Activated CD4-positive, alpha-beta T cell treated with anti-CD3 and anti-CD28 coated beads, Interleukin-10, Interleukin-2, amounts not matched to agents 100 ng/mL and 50 ng/mL, durations not matched to agents 16 hours and 8 hours (primary cell): ENCODE results near the gene CYTH3.
A peak's percentile ranks its signal among the peaks of the same experiment; 100 is the strongest.

Experiments used
- DNase-seq: peaks from one replicate; pipeline ENCODE4 v3.0.0-alpha.2; 2020

CYTH3 gene

DNA sequence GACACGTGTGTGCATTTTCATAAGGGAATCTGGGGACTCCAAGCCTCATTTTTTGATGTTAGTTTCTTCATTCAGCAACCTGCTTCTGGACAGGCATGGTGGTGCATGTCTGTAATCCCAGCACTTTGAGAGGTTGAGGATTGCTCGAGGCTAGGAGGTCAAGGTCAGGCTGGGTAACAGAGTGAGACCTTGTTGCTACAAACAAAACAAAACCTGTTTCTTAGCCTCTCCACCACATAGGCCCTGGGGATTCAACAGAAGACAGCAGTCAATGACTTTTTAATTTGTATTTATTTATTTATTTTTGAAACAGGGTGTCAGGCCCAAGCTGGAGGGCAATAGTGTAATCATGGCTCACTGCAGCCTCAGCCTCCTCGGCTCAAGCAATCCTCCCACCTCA, 6.9 kb upstream of the CYTH3 start:
- no peak for DNase-seq

GRCh38 chr7:6278749-6279310, 6.4 kb upstream of the CYTH3 start:
- no peak for DNase-seq

DNA sequence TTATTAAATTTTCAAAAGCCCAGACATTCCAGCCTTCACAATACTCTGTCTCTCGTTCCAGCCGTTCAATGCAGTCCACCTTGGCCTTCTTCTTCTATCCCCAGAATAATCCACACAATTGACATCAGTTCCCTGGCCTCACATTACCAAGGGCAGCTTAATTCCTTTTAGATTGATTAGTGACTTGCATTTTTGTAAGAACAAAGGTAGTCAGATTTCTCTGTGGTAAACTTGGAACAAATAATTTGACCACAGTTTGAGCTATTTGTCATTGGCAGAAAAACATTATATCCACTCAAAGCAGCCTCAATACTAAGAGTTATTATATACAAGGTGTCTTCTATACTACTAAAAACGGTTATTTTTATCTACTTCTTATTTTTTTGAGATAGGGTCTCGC, 5.1 kb upstream of the CYTH3 start:
- no peak for DNase-seq

DNA sequence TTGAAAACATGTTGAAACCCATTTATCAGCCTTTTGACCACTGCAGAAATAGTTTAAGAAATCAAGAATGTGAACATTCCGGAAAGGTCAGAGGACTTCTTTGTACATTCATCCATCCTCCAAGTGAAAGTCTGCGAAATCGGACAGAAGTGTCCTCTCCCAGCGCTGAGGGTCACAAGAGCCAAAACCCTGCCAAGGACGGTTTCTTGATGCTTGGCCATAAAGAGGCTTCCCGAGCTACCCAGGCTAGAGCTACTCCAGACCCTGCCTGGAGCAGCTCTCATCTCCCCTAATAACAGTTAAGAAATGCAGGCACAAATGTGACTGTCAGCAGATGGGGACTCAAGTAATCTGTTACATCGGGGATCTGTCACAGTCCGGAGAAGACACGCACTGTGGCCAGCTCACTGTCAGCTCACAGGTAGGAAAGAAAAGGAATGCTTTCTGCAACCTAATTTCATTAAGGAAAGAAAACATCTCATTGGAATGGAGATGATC, 4.5 kb upstream of the CYTH3 start:
- no peak for DNase-seq

- no peak for DNase-seq
Observed at GRCh38 chr7:6274743-6275142, 2.3 kb upstream of the CYTH3 start.

DNA sequence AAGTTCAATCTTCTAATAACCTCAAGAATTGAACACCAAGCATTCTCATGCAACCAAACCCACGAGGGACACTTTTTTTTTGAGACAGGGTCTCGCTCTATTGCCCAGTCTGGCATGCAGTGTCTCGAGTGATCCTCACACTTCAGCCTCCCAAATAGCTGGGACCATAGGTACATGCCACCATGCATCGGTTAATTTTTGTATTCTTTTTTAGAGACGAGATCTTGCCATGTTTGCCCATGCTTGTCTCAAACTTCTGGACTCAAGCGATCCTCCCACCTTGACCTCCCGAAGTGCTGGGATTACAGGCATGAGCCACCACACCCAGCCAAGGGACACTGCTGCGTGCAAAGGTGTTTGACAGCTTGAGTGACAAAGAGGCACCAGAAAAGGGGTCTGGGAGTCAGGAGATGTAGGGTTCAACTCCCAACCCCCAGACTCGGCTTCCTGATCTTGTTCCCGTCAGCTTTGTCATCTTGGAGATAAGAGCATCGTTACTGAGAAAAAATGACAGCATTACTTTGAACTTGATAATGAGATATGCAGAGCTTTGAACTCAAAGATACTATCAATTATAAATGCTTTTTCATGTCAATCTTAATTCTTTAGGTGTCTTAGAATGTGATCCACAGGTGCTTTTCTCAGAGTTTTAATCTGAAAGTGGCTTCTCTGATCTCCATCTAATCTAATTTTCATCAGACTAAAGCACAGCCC, 1.6 kb upstream of the CYTH3 start:
- DNase-seq, result no peak

GRCh38 chr7:6273380-6273837, 985 bp upstream of the CYTH3 start:
- no peak for DNase-seq

DNA sequence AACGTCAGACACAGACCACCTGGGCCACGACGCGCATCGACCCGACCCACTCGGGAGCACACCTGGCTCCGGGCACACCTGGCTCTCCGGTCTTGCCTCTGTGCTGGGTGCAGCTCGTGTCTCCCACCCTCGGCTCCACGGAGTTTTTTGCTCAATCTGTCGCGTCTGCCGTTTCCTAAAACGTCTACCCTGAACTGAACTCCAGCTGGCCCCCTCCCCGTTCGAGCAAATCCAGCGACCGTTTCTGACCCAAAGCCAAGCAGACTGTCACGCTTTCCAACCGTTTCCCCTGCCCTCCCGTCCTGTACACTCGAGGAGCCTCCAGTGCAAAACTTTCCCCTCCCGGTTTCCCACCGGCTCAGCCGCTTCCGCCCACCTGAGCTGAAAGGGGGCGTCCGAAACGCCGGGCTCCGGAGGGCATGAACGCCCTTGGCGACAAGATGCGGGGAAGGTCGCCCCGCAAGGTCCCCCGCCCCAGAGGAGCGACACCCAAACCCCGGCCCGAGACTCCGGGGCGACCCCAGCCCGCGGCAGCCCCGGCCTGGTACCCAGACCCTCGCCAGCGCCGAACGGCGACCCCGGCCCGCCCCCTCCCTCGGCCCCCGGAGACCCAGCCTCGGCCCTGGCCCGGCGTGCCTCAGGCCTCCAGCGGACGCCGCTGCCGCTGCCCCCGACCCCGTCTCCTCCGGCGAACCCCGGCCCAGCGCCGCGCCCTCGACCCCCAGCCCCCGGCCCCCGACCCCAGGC, 557 bp downstream of the CYTH3 start:
- no peak for DNase-seq

DNA sequence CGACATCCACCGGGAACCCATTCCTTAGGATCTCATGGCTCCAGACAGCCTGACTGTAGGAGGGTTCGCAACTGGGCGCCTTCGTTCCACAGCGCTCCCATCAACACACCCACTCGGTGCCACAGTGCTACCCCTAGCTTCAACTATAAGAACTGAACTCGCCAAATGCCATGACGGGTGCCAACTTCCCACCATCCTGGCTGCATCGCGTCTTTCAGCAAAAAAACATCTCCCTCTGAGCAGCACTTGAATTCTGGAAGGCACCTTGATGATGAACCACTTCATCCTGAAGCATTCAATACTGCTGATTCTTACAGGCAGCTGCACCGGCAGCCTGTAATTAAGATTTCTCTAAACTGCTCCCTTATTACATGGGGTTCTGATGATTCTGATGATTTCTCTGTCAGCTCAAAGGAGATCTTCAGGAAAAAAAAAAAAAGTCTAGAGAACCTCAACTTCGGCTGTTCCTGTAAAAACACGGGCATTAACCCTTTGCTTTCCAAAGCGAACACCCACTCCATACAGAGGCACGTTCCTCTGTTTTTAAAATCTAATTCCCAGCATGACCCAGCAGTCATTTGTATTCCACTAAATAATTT, 1.3 kb downstream of the CYTH3 start:
- peak; percentile 22 for DNase-seq

DNA sequence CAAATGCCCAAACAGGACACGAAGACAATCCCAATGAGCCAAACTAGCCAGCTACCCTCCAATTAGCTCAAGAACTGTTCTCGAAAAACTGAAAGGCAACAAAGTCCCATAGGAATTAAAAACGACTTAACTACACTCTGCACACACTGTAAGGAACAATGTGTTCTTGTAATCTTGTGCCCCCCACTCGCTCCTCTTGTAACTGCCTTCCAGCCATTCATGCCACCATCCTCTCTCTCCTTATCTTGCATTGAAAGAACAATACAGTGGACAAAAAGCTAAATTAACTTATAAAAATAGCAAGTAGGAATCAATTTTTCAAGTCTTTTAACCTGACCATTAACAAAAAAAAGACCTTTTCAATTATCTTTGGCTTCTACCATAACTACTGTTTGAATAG, 2.9 kb downstream of the CYTH3 start:
- no peak for DNase-seq

GRCh38 chr7:6268907-6269306, 3.5 kb downstream of the CYTH3 start:
- no peak for DNase-seq

GRCh38 chr7:6268023-6268900, 4.2 kb downstream of the CYTH3 start:
- DNase-seq, result no peak

DNA sequence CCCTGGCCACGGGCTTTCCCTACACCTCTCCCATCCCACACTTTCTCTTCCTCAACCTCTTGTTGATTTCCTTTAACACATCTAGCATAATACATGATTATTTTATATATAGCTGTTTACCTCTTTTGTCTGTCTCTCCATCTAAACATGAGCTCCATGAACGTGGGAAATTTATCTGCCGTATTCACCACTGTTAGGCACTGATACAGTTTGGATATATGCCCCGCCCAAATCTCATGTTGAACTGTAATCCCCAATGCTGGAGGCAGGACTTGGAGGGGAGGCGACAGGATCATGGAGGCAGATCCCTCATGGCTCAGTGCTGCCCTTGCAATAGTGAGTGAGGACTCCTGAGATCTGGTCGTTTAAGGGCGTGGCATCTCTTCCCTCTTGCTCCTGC, 5.7 kb downstream of the CYTH3 start:
- DNase-seq, result no peak

- no peak for DNase-seq
Observed at GRCh38 chr7:6262221-6262620, 10.2 kb downstream of the CYTH3 start.

GRCh38 chr7:6261699-6262098, 10.7 kb downstream of the CYTH3 start:
- no peak for DNase-seq

GRCh38 chr7:6260291-6261187, 11.9 kb downstream of the CYTH3 start:
- DNase-seq, result no peak

DNA sequence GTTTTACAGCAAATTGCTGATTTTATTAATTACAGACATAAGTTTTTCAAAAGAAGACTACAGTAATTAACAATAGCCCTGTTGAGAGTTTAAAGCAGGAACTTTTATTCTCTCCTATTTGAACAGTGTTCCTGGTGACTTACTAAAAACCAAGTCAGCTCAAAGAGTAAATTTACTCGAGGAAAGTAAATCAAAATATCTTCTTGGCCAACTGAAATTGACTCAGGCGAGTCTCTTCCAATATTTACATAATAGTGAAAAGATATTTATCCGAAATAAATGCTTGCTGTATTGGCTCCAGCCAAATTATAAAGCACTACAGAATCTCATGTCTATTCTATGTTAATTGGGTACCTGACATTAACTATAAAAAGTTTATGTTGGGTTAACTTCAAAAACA, 13.2 kb downstream of the CYTH3 start:
- no peak for DNase-seq

DNA sequence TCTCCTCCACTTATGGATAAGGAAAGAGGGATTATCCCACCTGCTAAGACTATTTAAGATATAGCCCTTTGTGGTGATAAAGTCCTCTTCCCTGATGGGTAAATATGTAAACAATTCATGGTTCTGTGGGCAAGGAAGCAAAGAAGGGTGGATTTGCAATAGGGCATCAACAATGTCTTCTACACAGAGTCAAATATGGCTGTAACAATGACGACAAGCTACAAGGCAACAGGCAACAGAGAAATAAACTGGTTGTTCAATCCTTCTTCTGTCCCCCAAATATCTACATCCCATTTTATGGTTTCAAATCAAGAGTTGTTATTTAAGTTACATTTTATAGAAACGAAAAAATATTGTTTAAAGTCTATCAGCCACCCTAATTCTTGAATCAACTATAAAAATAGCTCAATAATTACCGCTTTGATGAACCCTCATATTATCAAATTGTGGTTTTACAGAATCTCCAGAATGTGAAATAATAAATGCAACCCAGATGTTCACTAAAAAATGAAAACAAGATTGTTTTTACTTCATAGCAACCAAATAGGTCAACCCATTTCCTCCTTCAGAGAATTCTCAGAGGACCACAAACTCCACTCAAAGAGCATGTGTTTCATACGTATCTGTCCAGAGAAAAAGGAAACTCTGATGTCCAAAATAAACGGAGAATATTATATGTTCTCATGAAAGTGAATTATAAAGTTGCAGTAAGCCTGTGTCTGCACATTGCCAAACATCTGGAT, 13.8 kb downstream of the CYTH3 start:
- no peak for DNase-seq

DNA sequence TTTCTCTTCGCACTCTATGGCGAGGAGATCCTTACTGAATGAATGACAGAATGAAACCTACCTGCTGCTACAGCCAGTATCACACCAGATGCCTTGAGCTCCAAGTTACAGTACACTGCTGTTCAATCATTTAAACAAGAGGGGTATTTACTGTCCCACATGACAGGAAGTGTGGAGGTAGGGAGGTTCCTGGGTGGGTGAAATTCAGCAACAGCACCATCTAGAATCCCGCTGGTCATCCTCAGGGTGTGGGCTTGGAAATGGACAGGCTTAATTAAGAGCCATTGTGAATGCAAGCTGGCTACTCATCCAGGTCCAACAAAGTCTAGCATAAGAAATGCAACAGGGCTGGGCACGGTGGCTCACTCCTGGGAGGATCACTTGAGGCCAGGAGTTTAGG, 14.7 kb downstream of the CYTH3 start:
- DNase-seq, result no peak

GRCh38 chr7:6256677-6257535, 15.5 kb downstream of the CYTH3 start:
- peak; percentile 73 for DNase-seq
